NCI-H82 (cell line): ENCODE data around the gene RNU5D-1.
"Not testable (repeated sequence)": the region's sequence is repeated elsewhere in the genome, so short reads cannot be mapped to it uniquely, and the experiment has no call there.

Experiments used
- DNase-seq: peaks from one replicate; lab custom pipeline; 2025; lab: John Stamatoyannopoulos, UW

RNU5D-1 gene

GRCh38 chr1:44730741-44731512 lies at the start of gene RNU5D-1:
TSS of gene RNU5D-1 (minus strand) at chr1:44731170.
- peak; percentile 99 for DNase-seq

GRCh38 chr1:44780583-44781121 lies 49.7 kb upstream of the RNU5D-1 start:
- peak; percentile 58 for DNase-seq

- DNase-seq: no peak
Observed at GRCh38 chr1:44778705-44779576, 48.0 kb upstream of the RNU5D-1 start.

- no peak for DNase-seq
Observed at GRCh38 chr1:44777969-44778635, 47.1 kb upstream of the RNU5D-1 start.

- no peak for DNase-seq
Observed at GRCh38 chr1:44777547-44777946, 46.6 kb upstream of the RNU5D-1 start.

- no peak for DNase-seq
Observed at GRCh38 chr1:44776730-44777068, 45.7 kb upstream of the RNU5D-1 start.

- peak; percentile 53 for DNase-seq
Observed at GRCh38 chr1:44775930-44776729, 45.2 kb upstream of the RNU5D-1 start.

GRCh38 chr1:44775078-44775929 lies 44.3 kb upstream of the RNU5D-1 start, which contains the start of gene RPS8:
TSS of gene RPS8 (plus strand) at chr1:44775540. CDS start at chr1:44775597, 57 bp downstream.
- DNase-seq: peak; percentile 98

GRCh38 chr1:44766421-44766820 lies 35.5 kb upstream of the RNU5D-1 start:
- DNase-seq: not testable (repeated sequence)

- DNase-seq: no peak
Observed at GRCh38 chr1:44760876-44761275, 29.9 kb upstream of the RNU5D-1 start.

- no peak for DNase-seq
Observed at GRCh38 chr1:44759077-44759476, 28.1 kb upstream of the RNU5D-1 start.

GRCh38 chr1:44757420-44757819 lies 26.4 kb upstream of the RNU5D-1 start:
- no peak for DNase-seq

- DNase-seq: peak; percentile 17
Observed at GRCh38 chr1:44747878-44748277, 16.9 kb upstream of the RNU5D-1 start.

- DNase-seq: no peak
Observed at GRCh38 chr1:44743211-44743610, 12.2 kb upstream of the RNU5D-1 start.

GRCh38 chr1:44740179-44740617 lies 9.2 kb upstream of the RNU5D-1 start:
- DNase-seq: peak; percentile 53

GRCh38 chr1:44739307-44740178 lies 8.6 kb upstream of the RNU5D-1 start, which contains the start of gene KIF2C:
TSS of gene KIF2C (plus strand) at chr1:44739837. CDS start at chr1:44739933, 96 bp downstream.
- DNase-seq: peak; percentile 99

GRCh38 chr1:44738953-44739306 lies 8.0 kb upstream of the RNU5D-1 start:
- DNase-seq: not testable (repeated sequence)

GRCh38 chr1:44735992-44736391 lies 5.0 kb upstream of the RNU5D-1 start:
- no peak for DNase-seq

GRCh38 chr1:44733784-44734183 lies 2.8 kb upstream of the RNU5D-1 start:
- DNase-seq: no peak
